ENCODE data around the gene ZNF76.

DNA sequence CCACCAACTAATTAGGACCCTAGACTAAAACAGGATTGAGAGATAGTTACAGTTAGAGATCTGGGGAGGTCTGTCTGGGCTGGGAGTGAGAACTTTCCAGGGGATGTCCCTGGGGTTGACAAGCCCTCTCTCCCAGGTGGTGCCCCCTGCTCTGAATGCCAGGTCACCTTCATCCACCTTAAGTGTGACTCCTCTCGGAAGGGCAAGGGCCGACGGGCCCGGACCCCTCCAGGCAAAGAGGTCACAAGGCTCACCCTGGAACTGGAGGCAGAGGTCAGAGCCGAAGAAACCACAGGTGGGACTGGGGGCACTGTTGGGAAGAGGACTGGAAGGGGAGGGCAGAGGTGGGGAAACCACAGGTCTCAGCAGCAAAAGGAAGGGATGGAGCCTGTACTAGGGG lies 17.0 kb upstream of the ZNF76 start:
- TF ChIP-seq POLR2AphosphoS5 (IDR thresholded peaks at IDR 0.05; ENCODE audit: low read depth, low read length): no peak
- no peak for TF ChIP-seq POLR2A (IDR thresholded peaks at IDR 0.05; ENCODE audit: low read depth, low read length)
- TF ChIP-seq SPI1 (IDR thresholded peaks at IDR 0.05; ENCODE audit: low read depth, low read length): no peak
- TF ChIP-seq POU2F2 (IDR thresholded peaks at IDR 0.05; ENCODE audit: low read depth, low read length): no peak
- TF ChIP-seq PAX5 (IDR thresholded peaks at IDR 0.05; ENCODE audit: insufficient read depth, low read length, severe bottlenecking): no peak
- no peak for TF ChIP-seq TAF1 (IDR thresholded peaks at IDR 0.05; ENCODE audit: low read depth, low read length)

Measured in GM12891 (cell line).